H1 (cell line): ENCODE results near the gene SBNO2. TPM values are rescaled to one million over a fixed set of nuclear protein-coding genes. Genes with fewer than 3 reads are reported as not detected.

ENCODE experiments used
- EZH2 ChIP-seq: fragments of 200-600 bp; sonication (generic); IDR thresholded peaks from 2 replicates; pipeline ENCODE4 v1.7.1; 2012; ENCODE audit warnings: low read depth, mild to moderate bottlenecking, moderate library complexity, low read length, inconsistent platforms; ENCODE audit not compliant: severe bottlenecking
- NRF1 ChIP-seq: IDR thresholded peaks from 2 replicates; pipeline ENCODE4 v1.6.1; 2011; ENCODE audit warnings: mild to moderate bottlenecking, low read depth, low read length, improper control_type of control experiment
- POLR2A ChIP-seq, 2 experiments: IDR thresholded peaks; 1 replicate in 1 of 2; 2 replicates in 1 of 2; pipeline ENCODE4 v1.6.1; 2011; ENCODE audit warnings: low read depth in 2 of 2, low read length in 2 of 2, mild to moderate bottlenecking in 2 of 2; ENCODE audit errors: control extremely low read depth in 1 of 2
- RNF2 ChIP-seq: fragments of 200-900, 300-1000 bp; sonication (generic); IDR thresholded peaks from 2 replicates; pipeline ENCODE4 v1.7.1; 2016; ENCODE audit warnings: borderline replicate concordance, low read depth, mild to moderate bottlenecking, antibody characterized with exemption, low read length; ENCODE audit not compliant: poor library complexity, severe bottlenecking; ENCODE audit errors: missing control alignments
- SIRT6 ChIP-seq: IDR thresholded peaks from one replicate; pipeline ENCODE4 v1.7.1; 2012; ENCODE audit warnings: low read length, inconsistent platforms
- TEAD4 ChIP-seq: IDR thresholded peaks from 2 replicates; pipeline ENCODE4 v1.6.1; 2012; ENCODE audit warnings: low read depth, low read length, inconsistent platforms, mixed read lengths
- polyA plus RNA-seq, 7 experiments: library from polyadenylated mRNA; depleted of rRNA in 3 of 7; stranded (reverse) in 5 of 7; unstranded in 2 of 7; fragments of >200 nt in 5 of 7; fragments of 200-250 nt in 2 of 7; gene quantifications; 1 replicate in 5 of 7; 2 replicates in 1 of 7; 4 replicates in 1 of 7; pipeline versions ENCODE4 v1.2.1 to v1.2.3, GENCODE V29; 2011 to 2013; ENCODE audit warnings: missing spikeins in 2 of 7, mixed read lengths in 2 of 7
- total RNA-seq: library from RNA; stranded (reverse); fragmentation: NEBNext Ultra II Directional; extraction: Animal tissue kit (Norgen Biotek cat#: 25700); gene quantifications from 2 replicates; pipeline ENCODE4 v1.2.1, GENCODE V29; 2021
- TF ChIP-seq, protein P1 (sequence below): fragments of 300-600 bp; sonication (generic); IDR thresholded peaks from 2 replicates; pipeline ENCODE4 v1.7.1; 2012; ENCODE audit warnings: low read length, moderate library complexity, mild to moderate bottlenecking, inconsistent platforms; ENCODE audit not compliant: insufficient replicate concordance

The SBNO2 gene
- total and polyA plus RNA-seq, 2 of the 8 experiments (the other 6 are each of a cell fraction or from before 2014, with no cell fraction given), result 12.2 to 31.4 TPM

DNA sequence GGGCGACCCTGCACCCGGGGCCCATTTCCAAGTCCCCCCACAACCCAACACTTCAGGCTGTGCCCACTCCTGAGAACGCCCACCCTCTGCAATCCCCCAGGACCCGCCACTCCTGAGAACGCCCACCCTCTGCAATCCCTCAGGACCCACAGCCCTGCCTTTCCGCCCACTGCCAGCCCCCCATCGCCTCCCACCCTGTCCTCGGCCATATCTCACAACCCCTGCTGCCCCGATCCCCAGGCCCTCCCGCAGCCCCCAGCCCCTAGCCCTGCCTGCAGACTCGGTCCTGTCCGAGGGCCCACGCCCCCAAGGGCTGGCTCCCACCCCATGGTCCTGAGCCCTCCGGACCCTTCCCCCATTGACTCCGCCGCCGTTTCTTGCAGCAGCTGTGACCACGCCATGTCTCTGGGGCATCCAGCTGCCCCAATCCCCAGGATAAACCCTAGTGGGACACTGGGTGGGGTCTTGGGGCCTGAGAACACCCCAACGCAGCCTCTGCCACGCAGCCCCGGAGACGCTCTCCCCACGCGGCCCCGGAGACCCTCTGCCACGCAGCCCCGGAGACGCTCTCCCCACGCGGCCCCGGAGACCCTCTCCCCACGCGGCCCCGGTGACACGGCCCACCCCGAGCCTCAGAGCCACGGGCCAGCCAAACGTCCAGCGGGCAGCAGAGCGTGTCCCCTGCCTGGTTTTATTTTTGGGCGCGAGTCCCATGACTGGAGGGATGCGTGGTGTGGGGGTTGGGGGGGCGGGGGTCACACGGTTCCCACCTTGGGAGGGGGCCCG lies 17.0 kb downstream of the SBNO2 start (continued):
- TF ChIP-seq, protein P1, sequence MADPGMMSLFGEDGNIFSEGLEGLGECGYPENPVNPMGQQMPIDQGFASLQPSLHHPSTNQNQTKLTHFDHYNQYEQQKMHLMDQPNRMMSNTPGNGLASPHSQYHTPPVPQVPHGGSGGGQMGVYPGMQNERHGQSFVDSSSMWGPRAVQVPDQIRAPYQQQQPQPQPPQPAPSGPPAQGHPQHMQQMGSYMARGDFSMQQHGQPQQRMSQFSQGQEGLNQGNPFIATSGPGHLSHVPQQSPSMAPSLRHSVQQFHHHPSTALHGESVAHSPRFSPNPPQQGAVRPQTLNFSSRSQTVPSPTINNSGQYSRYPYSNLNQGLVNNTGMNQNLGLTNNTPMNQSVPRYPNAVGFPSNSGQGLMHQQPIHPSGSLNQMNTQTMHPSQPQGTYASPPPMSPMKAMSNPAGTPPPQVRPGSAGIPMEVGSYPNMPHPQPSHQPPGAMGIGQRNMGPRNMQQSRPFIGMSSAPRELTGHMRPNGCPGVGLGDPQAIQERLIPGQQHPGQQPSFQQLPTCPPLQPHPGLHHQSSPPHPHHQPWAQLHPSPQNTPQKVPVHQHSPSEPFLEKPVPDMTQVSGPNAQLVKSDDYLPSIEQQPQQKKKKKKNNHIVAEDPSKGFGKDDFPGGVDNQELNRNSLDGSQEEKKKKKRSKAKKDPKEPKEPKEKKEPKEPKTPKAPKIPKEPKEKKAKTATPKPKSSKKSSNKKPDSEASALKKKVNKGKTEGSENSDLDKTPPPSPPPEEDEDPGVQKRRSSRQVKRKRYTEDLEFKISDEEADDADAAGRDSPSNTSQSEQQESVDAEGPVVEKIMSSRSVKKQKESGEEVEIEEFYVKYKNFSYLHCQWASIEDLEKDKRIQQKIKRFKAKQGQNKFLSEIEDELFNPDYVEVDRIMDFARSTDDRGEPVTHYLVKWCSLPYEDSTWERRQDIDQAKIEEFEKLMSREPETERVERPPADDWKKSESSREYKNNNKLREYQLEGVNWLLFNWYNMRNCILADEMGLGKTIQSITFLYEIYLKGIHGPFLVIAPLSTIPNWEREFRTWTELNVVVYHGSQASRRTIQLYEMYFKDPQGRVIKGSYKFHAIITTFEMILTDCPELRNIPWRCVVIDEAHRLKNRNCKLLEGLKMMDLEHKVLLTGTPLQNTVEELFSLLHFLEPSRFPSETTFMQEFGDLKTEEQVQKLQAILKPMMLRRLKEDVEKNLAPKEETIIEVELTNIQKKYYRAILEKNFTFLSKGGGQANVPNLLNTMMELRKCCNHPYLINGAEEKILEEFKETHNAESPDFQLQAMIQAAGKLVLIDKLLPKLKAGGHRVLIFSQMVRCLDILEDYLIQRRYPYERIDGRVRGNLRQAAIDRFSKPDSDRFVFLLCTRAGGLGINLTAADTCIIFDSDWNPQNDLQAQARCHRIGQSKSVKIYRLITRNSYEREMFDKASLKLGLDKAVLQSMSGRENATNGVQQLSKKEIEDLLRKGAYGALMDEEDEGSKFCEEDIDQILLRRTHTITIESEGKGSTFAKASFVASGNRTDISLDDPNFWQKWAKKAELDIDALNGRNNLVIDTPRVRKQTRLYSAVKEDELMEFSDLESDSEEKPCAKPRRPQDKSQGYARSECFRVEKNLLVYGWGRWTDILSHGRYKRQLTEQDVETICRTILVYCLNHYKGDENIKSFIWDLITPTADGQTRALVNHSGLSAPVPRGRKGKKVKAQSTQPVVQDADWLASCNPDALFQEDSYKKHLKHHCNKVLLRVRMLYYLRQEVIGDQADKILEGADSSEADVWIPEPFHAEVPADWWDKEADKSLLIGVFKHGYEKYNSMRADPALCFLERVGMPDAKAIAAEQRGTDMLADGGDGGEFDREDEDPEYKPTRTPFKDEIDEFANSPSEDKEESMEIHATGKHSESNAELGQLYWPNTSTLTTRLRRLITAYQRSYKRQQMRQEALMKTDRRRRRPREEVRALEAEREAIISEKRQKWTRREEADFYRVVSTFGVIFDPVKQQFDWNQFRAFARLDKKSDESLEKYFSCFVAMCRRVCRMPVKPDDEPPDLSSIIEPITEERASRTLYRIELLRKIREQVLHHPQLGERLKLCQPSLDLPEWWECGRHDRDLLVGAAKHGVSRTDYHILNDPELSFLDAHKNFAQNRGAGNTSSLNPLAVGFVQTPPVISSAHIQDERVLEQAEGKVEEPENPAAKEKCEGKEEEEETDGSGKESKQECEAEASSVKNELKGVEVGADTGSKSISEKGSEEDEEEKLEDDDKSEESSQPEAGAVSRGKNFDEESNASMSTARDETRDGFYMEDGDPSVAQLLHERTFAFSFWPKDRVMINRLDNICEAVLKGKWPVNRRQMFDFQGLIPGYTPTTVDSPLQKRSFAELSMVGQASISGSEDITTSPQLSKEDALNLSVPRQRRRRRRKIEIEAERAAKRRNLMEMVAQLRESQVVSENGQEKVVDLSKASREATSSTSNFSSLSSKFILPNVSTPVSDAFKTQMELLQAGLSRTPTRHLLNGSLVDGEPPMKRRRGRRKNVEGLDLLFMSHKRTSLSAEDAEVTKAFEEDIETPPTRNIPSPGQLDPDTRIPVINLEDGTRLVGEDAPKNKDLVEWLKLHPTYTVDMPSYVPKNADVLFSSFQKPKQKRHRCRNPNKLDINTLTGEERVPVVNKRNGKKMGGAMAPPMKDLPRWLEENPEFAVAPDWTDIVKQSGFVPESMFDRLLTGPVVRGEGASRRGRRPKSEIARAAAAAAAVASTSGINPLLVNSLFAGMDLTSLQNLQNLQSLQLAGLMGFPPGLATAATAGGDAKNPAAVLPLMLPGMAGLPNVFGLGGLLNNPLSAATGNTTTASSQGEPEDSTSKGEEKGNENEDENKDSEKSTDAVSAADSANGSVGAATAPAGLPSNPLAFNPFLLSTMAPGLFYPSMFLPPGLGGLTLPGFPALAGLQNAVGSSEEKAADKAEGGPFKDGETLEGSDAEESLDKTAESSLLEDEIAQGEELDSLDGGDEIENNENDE, result no peak
- TF ChIP-seq NRF1, result no peak
- no peak for TF ChIP-seq RNF2
- TF ChIP-seq POLR2A (IDR thresholded peaks at IDR 0.05; ENCODE audit: control extremely low read depth in 1 of 2, low read depth in 2 of 2, low read length in 2 of 2), result no peak
- TF ChIP-seq EZH2, result no peak
- no peak for TF ChIP-seq SIRT6
- TF ChIP-seq TEAD4, result no peak
